ENCODE data around the gene MARCHF7. TPM values are rescaled to one million over a fixed set of nuclear protein-coding genes. Genes with fewer than 3 reads are reported as not detected.

The MARCHF7 gene
- total and polyA plus RNA-seq, 2 of the 8 experiments (the other 6 are each of a cell fraction or from before 2014, with no cell fraction given), result 18.3 to 116 TPM

DNA sequence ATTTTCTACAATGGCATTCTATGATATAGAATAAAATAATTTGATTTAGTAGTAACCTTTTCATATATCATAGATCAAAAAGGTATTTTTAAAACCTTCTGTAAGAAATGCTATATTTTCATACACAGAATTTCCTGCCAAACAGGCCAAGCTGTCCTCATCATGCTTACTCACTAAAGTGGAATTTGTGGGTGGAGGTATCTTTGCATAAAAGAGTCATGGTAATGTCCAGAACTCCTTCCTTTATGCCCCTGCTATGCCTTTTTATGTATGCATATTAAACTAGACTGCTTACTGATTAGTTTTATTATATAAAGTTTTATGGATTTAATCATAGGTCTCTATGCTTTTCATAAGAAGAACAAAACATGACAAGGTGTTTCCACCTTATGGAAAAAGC, 27.5 kb upstream of the MARCHF7 start:
- no peak overlapping the region for H4K8ac ChIP-seq (ENCODE audit: extremely low read depth, insufficient read depth, low read length)
- TF ChIP-seq SP1 (IDR thresholded peaks at IDR 0.05; ENCODE audit: low read depth, low read length) (no peak), KDM5A (IDR thresholded peaks at IDR 0.05; ENCODE audit: low read length) (no peak), BACH1 (IDR thresholded peaks at IDR 0.05; ENCODE audit: low read length) (no peak), ZNF274 (IDR thresholded peaks at IDR 0.05; ENCODE audit: borderline replicate concordance, extremely low read depth, low read length) (no peak), BRCA1 (IDR thresholded peaks at IDR 0.05; ENCODE audit: low read depth, low read length) (no peak), RAD21 (IDR thresholded peaks at IDR 0.05 in 1 of 2, conservative IDR thresholded peaks at IDR 0.05 in 1 of 2; ENCODE audit: low read depth in 2 of 2, low read length in 2 of 2) (no peak), CEBPB (IDR thresholded peaks at IDR 0.05; ENCODE audit: low read depth, low read length) (no peak)
- POLR2A ChIA-PET (ENCODE audit: partially characterized antibody), result interaction anchor here (1.0 to 2.1 kb wide), 4 partner anchors 28 to 88 kb away, joined by 3 to 7 read pairs (median 4); partner anchors contain the start of gene MARCHF7

More for the DNA sequence above, 27.5 kb upstream of the MARCHF7 start:
- Histone ChIP-seq H3K79me2 (ENCODE audit: control insufficient read depth in 1 of 2, insufficient read depth in 2 of 2, low read length in 2 of 2) (no peaks in the 10 kb centered on the region), H3K23me2 (ENCODE audit: low read depth, low read length) (no peaks in the 10 kb centered on the region), H3K27ac (ENCODE audit: low read depth, low read length) (no peak overlapping the region), H2BK120ac (replicated peaks; ENCODE audit: low read depth, low read length) (no peak overlapping the region), H4K20me1 (replicated peaks in 1 of 2; ENCODE audit: control insufficient read depth in 1 of 2, insufficient read depth in 2 of 2, low read length in 2 of 2) (no peaks in the 10 kb centered on the region), H3K14ac (ENCODE audit: insufficient read length) (no peak overlapping the region), H4K5ac (ENCODE audit: insufficient read length, low read depth, low read length) (no peak overlapping the region), H2BK20ac (ENCODE audit: low read length) (no peak overlapping the region), H2BK12ac (ENCODE audit: low read depth, low read length) (no peak overlapping the region), H3K18ac (ENCODE audit: extremely low read depth, low read length) (no peak overlapping the region), H3K23ac (ENCODE audit: insufficient read length) (no peak overlapping the region), H3K36me3 (ENCODE audit: control insufficient read depth in 2 of 4, insufficient read depth in 4 of 4, low read length in 3 of 4) (no peaks in the 10 kb centered on the region), H3K56ac (replicated peaks; ENCODE audit: insufficient read length, low read depth, low read length) (no peak overlapping the region), H3K9me3 (ENCODE audit: insufficient read depth in 2 of 2, low read depth in 1 of 2, low read length in 1 of 2) (no peaks in the 10 kb centered on the region), H2BK15ac (ENCODE audit: low read length) (no peak overlapping the region), H3K4me2 (ENCODE audit: insufficient read depth in 1 of 2, low read depth in 2 of 2, low read length in 2 of 2) (no peak overlapping the region), H2AK5ac (ENCODE audit: low read depth, low read length) (no peak overlapping the region), H3K79me1 (ENCODE audit: low read depth, low read length) (no peaks in the 10 kb centered on the region), H3K9ac (replicated peaks in 1 of 4; ENCODE audit: extremely low read depth in 1 of 4, low read depth in 3 of 4, low read length in 3 of 4) (no peak overlapping the region), H3K4ac (replicated peaks; ENCODE audit: insufficient read length, low read depth, low read length) (no peak overlapping the region), H2BK5ac (ENCODE audit: low read depth, low read length) (no peak overlapping the region), H3K4me3 (ENCODE audit: extremely low read depth in 1 of 4, insufficient read depth in 2 of 4, low read depth in 3 of 4, low read length in 4 of 4) (no peak overlapping the region), H3K27me3 (replicated peaks in 1 of 4; ENCODE audit: control insufficient read depth in 3 of 4, extremely low read depth in 1 of 4, insufficient read depth in 3 of 4, low read length in 3 of 4) (no peaks in the 10 kb centered on the region), H2AFZ (ENCODE audit: low read length) (no peak overlapping the region), H3K4me1 (replicated peaks in 1 of 4; ENCODE audit: control insufficient read depth in 3 of 4, insufficient read depth in 4 of 4, low read length in 3 of 4) (no peaks in the 10 kb centered on the region; a peak in 1 of 7 replicates), H4K91ac (replicated peaks; ENCODE audit: insufficient read length, low read length) (no peak overlapping the region)
- CTCF ChIA-PET (ENCODE audit: partially characterized antibody), result interaction anchor here (1.0 kb wide), 2 partner anchors 9 to 34 kb away, joined by 3 to 5 read pairs; no protein-coding TSS in a partner anchor
- FAIRE-seq, result no peak
- DNase-seq (ENCODE audit: low read depth in 1 of 2, low spot score in 2 of 2), result no peak

Measured in H1 (cell line).